Myocyte (in vitro differentiated cells): ENCODE results near the gene TRHDE. TPM values are rescaled to one million over a fixed set of nuclear protein-coding genes. Genes with fewer than 3 reads are reported as not detected.

Experiments used
- DNase-seq: peaks from one replicate; pipeline ENCODE4 v3.0.0-alpha.2; 2012; ENCODE audit warnings: low read depth
- total RNA-seq: library from RNA; depleted of rRNA; stranded (reverse); fragments of >200 nt; gene quantifications from 2 replicates; pipeline ENCODE4 v1.2.3, GENCODE V29; 2014

TRHDE gene
- total RNA-seq, 1 donor from 2014 or later: not detected

DNA sequence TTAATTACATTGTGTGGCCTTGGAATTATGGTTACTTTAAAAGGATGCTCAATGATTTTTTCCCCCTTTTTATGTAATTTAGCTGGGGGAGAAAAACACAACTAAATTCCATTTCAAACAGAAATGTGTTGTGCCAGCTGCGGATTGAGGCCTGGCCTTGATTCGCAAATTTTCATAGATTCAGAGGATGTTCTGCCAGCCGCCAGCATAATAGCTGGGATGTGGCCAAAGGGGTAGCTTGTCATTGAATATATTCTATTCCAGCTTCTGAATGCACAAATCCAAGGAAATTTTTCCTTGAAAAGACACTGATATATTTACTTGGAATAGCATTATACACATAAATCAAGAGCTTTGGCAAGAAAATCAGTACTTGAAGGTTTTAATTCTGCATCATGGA, 43.7 kb downstream of the TRHDE start:
- no peak for DNase-seq

DNA sequence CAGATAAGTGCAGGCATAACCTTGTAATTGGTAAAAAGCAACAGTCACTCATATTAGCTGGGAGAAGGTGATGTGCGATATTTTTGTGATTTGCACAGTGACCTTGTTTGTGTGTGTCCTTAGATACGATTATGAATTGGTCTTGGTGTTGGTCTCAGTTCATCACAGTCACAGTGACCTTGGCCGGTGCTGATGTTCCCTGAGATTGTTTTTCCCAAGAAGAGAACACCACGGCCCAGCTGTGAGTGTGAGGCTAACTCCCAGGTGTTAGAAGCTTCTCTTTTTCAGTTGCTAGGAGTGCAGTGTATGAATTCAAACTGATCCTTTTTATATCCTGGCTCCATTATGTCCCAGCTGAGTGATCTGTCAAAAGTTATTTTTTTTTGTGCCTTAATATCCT, 46.2 kb downstream of the TRHDE start:
- DNase-seq: no peak

DNA sequence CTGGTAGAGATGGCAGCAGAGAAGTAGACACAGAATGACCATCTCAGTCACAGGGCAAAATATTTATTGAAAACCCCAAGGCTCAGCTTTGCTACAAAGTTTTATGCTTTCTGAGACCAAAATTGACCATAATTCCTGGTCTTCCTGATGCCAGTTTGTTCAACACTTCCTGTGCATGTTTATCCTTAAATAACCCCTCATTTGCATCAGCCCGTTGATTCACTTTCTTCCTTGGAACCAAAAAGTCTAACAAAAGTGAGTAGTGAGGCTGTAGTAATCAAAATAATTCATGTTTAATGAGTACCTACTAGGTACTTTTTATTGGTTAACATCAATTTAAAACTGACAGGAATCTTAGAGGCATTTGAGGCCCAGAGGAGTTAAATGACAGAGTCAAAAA, 51.7 kb downstream of the TRHDE start:
- DNase-seq: no peak

DNA sequence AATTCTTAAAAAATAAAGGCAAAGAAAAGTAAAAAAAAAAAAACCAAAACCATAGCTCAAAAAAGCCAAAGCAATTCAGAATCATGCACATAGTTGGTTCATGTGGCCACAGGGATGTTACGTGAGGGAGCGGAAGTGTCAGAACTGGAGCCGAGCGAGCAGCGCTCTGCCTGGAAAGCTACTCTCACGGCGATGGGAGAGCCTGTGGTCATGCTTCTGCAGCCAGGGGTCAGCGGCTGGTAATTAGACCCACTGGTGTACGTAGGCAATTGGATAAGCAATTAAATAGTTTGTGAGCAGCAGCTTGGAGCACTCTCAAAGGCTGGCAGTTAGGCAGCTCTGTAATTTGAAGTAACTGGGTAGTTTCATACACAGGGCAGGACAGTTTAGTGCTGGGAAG, 58.1 kb downstream of the TRHDE start:
- no peak for DNase-seq

DNA sequence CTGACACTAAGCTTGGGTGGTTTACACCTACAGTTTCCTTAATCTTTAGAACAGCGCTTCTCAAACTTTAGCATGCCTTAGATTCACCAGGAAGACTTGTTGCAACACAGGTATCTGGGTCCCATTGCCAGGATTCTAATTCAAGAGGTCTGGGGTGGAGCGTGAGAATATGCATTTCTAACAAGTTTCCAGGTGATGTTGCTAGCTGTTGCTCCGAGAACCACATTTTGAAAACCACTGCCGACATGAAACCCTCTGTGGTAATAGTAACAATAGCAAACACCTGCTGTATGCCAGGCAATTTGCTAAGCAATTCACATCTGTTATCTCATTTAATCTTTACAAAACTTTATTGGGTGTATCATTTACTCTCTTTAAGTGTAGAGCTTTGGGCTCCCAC, 58.6 kb downstream of the TRHDE start:
- no peak for DNase-seq

DNA sequence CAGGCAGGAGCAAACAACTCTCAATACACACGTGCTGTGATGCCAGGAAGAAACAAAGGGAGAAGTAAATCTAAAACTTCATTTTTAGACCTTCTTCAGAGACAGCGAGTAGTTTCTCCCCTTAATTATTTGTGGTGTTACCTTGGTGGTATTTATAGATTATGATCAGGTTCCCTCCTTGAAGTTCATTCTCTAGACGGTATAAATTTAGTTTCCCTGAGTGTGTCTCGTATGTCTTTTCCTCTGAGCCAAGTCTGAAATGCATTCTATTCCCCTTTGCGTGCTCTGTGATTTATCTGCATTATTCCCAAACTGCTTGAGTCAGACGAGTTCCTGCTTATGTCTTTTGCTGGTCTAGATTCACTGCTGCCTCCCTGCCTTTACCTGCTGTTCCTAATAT, 65.2 kb downstream of the TRHDE start:
- DNase-seq: no peak

DNA sequence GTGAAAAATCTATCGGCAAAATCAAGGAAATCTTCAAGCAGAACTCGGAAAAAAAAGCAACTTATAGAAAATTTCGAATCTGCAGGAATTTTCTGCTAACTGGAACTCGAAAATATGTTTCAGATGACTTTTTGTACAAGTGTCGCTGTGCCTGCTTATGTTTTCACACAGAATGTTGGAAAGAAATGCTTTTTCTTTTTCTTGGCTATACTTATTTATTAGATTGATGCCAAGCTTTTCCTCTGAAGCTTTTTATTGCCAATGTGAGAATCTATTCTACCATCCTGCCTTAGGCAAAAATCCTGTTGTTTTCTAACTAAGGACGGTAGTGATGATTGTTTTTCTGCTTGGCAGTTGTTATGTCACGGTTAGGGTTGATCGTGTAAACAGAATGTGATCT, 65.8 kb downstream of the TRHDE start:
- DNase-seq: no peak

DNA sequence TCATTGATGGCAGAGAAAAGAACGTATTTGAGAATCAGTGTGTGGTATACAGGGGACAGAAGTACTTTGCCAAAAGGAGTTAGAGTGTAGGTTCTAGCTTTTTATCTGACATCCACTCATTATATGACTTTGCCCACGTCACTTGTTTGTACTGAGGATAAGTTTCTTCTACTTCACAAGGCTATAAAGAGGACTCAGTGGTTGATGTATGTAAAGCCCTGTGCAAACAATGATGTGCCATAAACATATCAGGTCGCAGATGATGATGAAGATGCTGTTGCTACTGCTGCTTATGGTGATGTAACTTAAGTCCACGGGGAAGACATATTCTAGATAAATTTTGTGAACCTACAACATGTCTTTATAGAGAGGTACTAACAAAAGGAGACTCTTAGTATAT, 66.3 kb downstream of the TRHDE start:
- no peak for DNase-seq

DNA sequence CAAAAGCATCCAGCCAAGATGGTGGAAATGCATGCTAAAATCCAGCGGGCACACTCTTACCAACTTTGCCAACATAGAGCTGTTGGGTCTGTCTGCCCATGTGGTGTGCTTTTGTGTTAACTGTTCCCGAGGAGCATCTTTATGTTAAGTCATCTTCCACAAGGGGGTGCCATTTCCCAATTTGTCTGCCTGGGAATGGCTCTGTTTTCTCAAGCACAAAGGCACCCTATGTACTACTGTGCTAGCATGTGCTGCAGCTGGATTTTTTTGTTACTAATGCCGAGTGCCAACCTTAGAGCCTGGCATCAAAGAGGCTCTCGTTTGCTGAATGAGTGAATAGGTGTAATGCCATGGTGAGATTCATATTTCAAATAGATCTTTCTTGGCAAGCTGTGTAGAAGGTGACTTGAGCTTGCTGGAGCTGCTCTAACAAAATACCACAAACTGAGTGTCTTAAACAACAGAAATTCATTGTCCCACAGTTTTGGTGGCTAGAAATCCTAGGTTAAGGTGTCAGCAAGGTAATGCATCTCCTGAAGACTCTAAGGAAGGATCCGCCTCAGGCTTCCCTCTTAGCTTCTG, 74.3 kb downstream of the TRHDE start:
- DNase-seq: peak; percentile 9

DNA sequence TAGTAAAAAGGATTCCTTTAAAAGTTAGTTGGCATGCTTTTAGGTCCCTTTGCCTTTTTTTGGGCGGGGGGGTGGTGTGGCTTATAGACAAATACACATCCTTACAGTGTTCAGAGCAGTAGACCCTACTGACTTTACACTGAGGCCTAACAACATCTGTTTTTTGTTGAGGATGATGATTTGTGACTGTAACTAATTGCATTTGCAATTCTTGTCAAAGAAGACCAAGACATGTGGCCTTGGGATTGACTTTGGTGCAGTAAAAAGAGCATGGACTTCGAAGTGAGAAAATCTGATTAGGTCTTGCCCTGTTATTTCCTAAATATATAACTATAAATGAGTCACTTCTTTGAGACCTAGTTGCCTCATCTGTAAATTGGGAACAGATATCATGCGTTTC, 77.3 kb downstream of the TRHDE start:
- DNase-seq: no peak

DNA sequence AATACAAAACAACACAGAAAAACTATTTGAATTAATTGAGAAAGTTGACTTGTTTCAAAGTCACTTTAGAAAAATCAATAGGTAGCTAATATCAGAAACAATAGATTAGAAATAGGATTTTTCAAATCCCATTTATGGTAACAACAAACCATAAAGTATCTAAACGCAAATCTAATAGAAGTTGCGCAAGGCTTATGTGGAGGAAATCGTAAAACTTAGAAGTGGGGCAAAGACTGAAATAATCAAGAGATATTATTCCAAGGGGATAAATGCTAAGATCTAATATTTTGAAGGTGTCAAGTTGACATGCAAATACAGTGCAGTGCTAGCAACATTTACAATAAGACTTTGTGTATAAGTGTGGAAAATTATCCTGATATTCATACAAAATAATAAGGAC, 87.2 kb downstream of the TRHDE start:
- no peak for DNase-seq

DNA sequence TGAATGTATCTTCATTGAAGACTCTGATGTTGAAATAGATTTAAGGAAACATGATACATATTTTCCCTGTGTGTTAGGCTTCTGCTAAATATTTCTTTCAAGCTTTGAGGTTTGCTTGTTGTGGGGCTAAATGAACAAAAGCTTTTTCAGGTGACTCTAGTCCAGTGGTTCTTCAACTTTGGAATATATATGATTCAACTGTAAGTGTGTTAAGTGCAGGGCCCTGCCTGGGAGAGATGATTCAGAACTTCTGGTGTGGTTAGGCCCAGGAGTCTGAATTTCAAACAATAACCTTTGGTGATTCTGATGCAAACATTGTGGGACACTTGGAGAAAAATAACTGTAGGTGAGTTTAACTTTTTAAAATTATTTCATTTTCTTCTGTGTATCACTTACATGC, 93.0 kb downstream of the TRHDE start:
- no peak for DNase-seq

DNA sequence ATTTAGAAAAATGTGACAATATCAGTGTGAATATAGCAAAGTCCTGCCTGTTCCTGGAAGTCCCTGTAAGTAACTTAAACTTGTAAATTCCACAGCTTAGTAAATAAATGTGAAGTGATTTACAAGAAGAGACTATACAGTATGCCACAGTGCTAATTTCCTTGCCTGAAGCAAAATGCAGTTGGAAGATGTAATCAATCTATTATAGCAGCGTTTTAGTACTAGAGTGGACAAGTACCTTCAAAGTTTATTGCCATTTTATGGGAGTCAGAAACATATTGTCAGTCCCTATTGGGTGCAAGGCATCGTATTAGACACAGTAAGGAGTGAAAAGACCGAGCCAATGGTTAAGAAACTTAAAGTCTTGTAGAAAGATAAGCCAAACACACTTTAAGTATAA, 94.1 kb downstream of the TRHDE start:
- DNase-seq: no peak

DNA sequence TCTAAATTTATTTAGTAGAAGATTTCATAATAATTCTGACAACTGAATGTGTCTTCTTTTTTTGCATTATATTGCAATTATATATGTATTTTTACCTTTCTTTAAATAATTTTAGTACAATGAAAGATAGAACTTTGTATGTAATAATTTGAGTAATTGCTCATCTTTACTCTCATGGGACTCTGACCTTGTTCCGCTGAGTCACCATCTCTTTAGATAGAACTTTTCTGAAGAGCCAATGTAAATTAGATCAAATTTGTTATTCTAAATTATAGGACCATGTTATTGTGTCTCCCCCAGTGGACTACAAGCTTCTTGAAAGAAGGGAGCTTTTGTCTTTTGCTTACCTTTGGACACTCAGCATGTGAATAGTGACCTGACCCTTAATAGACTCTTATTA, 96.1 kb downstream of the TRHDE start:
- no peak for DNase-seq

DNA sequence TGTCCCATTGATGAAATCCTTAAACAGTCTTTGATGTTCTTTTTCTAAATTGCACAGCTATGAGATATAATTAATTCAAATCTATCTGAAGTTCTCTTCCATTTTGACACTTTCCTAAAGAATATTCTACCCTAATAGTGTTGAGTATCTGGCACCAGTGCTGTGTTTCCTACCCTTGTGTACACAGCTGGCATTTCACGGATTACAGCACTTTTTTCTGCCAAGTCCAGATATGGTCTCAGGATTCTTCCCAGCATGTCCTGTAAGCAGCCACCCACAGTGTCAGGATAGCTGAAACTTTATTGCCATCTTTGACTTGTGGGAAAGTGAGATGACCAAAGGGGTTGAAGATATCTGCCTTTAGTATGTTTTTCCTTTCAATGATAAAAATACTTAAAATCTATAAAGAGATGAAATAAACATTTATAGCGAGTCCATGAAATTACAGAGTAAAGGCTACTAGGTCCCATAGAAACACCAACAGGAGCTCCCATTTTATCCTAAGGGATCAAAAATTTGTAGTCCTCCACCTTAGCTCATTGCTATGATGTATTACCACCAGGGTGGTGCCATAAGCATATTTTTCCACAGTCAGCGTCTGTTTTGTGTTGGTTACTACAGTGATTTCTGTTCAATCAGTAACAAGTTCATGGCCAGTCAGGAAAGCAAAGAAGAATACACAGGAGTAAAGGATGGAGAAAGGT, 96.7 kb downstream of the TRHDE start:
- no peak for DNase-seq

DNA sequence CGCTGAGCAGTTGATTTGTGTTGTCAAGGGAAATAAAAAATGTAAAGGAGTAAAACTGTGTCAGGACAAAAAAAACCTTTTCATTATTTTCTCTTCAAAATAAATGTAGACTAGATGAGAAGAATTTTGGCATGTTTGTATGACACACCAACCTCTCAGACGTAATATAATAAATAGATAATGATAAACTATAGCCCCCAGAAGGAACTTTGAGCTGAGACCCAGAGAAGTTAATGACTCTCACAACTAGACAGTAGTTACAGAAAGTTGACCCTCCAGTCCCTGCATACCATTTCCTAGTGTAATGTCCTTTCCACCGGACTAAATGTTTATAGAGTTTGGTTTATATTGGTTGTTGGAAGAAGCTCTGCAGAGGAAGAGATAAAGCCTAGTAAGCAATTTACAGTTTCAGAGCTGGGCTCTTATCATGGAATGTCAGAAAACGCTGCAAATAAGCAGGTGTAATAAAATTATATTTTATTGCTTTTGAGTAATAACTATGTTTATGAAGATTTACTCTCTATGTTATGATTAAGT, 97.3 kb downstream of the TRHDE start:
- DNase-seq: no peak

DNA sequence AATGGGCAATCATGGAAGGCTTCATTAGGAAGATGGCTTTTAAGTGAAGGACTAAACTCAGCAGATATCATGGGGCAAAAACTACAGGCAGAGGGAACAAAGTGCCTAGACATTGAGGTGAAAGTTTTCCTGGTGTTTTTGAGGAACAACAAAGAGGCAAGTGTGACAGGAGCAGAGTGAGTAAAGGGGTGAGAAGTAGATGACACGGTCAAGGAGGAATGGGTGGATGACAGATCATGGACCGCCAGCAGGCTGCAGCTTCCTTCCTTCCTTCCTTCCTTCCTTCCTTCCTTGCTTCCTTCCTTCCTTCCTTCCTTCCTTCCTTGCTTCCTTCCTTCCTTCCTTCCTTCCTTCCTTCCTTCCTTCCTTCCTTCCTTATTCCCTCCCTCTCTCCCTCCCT, 108.3 kb downstream of the TRHDE start:
- DNase-seq: no peak

DNA sequence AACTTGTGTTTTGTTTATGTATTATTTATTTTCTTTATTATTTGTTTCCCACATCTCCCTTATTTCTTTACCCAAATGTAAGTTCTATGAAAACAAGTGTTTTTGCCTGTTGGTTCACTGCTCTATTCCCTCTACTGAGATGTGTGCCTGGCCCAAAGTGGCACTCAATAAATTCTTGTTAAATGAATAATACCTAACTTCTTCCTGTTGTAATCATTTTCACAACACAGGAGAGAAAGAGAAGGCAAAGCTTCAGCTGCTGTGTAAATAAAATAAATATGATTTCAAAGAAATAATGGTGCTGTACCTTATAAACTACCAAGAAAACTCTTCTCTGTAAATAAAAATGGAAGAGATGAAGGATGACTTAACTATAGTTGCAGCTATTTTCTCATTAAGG, 116.2 kb downstream of the TRHDE start:
- no peak for DNase-seq

DNA sequence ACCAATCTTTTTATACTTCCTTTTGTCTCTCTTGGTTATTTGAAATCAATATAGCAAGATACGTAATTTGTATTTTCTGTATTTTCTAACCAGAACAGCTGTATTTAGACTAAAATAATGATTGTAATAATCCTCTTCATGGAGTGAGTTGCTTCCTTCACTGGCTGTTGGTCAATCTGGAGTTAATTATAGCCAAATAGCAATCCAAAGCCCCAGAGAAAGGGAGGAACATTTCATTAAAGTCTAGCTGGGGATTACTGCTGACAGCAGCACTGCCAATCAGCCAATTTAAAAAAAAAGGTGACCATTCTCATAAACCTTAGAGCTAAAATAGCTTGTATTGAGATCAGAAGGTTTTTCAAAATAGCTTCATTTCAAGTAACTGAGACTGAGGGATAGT, 118.0 kb downstream of the TRHDE start:
- DNase-seq: no peak

DNA sequence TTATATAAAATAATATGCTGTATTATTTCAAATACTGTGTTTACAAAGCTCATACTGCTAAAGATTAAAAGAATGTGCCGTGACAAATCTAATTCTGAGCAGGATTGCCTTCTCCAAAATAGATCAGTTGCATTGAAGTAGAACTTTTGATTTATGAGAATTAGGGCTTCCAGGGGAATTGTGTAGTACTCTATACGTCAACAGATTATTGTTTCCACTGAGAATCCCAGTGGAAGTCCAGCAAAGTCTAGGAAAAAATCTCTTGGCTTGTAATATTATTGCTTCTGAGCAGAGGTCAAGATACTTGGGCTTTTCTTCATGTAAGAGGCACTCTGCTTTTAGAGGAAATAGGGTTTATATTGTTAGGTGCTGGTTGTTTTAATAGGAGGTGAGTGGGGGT, 133.9 kb downstream of the TRHDE start:
- no peak for DNase-seq

DNA sequence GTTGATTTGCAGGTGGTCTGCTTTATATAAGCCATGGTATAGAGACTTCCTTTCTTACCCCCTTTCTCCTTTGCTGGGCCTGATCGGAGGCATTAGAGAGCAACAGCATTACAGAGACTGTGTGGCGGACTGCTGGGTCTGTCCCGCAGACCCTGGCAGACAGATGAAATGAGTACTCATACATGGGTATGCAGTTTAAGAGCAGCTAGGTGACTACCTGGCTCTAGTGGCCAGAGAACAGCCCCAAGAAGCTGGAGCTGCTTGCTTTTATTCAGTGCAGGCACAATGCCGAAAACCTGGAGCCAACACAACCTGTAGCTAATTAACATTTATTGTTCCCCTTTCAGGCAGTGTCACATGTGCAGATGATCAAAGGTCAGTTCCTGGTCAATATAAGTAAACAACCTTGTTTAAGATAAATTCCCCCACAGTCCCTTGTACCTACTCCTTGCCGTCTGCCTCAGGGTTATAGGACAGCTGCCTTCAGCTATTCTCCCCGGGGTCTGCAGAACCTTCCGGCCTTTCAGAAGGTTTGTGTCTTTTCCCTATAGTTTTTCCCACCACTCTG, 160.0 kb downstream of the TRHDE start:
- DNase-seq: no peak

DNA sequence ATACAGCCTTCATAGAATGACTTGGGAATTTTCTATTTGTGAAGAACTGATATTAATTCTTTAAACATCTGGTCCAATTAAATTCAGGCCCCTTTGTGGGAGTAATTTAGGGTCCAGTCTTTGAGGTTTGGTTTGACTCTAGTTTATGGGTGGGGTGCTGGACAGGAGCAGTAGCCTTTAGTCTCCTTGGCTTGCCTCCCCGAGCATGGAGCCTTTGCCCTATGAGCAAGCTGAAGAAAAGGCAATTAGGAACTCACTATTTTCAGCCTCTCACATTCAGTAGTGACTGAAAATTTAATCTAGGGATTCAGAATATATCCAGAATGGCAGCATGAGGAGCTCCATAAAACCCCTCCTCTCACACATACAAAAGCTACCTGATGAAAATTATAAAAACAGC, 161.1 kb downstream of the TRHDE start:
- DNase-seq: no peak

DNA sequence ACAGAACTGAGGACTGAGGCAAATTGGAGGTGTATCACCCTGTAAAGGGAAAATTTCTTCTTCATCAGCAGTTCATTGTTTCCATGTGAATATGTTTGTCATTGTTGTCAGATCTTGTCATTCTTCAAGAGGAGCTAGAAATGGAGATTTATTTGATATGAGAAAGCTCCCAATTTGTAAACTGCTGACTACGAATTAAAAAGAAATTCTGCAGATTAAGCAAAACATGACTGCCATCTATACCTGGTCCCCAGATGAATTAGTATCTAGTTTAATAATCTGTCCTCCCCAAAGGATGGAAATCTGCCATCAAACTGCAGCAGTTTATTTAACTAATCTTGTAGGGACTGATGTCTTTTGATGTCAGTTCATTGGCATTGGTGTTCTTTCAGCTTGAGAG, 162.8 kb downstream of the TRHDE start:
- no peak for DNase-seq
